ENCODE data around the gene GAGE12J. TPM values are rescaled to one million over a fixed set of nuclear protein-coding genes. Genes with fewer than 3 reads are reported as not detected.

Gene GAGE12J
- total and polyA plus RNA-seq, 2 donors (not counting 3 experiments of a cell fraction or from before 2014, with no cell fraction given), result not detected

DNA sequence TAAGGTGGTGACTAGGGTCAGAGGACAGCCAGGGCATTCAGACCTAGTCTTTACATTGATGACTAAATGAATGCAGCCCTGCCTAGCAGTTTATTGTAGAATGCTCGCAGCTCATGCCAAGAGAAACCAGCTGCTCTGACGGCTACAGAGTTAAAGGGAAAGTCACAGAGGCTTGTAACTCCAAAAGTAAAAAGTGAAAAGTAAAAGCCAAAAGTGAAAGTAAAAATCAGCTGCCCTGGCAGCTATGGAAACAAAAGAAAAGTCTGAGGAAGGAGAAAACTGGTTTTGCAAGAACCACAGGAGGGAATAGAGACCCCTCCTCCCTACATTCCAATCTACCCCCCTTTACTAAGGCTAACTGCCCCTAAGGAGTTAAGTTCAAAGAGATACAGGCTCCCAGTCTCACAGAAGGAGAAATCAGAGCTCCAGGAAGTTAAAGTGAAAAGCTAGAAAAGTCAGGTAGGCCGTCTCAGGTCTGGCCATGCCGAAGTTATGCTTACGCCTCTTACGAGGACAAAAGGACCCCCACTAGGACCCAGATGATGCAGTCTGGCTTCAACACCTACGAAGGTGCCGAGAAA lies 12.3 kb upstream of the GAGE12J start:
- peak; percentile 10 for DNase-seq (ENCODE audit: low read depth, low spot score)
- Histone ChIP-seq H3K4me2 (ENCODE audit: insufficient read depth, low read length) (peak overlapping the region; percentile 72), H3K36me3 (ENCODE audit: control insufficient read depth in 2 of 2, extremely low read depth in 1 of 2, insufficient read depth in 2 of 2, low read length in 2 of 2) (no peaks in the 10 kb centered on the region), H3K4me1 (ENCODE audit: control insufficient read depth, extremely low read depth, insufficient read depth, low read length) (no peaks in the 10 kb centered on the region), H3K79me2 (ENCODE audit: control insufficient read depth, insufficient read depth, low read length) (no peaks in the 10 kb centered on the region), H3K9me1 (replicated peaks; ENCODE audit: control insufficient read depth, extremely low read depth, insufficient read depth, low read length) (no peaks in the 10 kb centered on the region), H3K9ac (replicated peaks; ENCODE audit: extremely low read depth, insufficient read depth, low read length) (peak overlapping the region; percentile 9), H3K27me3 (ENCODE audit: control insufficient read depth in 2 of 2, insufficient read depth in 2 of 2, low read length in 2 of 2) (no peaks in the 10 kb centered on the region), H3K9me3 (replicated peaks; ENCODE audit: control insufficient read depth, insufficient read depth, low read length) (no peaks in the 10 kb centered on the region), H3K4me3 (replicated peaks in 1 of 3; ENCODE audit: insufficient read depth in 1 of 3, low read depth in 1 of 3, low read length in 3 of 3) (peak overlapping the region in 2 of 3 experiments; percentile 5 to 36), H2AFZ (ENCODE audit: low read depth, low read length) (peak overlapping the region; percentile 83), H3K27ac (ENCODE audit: insufficient read depth, low read depth, low read length) (no peak overlapping the region), H4K20me1 (replicated peaks; ENCODE audit: control insufficient read depth, extremely low read depth, insufficient read depth, low read length) (no peaks in the 10 kb centered on the region)
- CTCF ChIA-PET, result no interaction called here
- no TSS peak for BruUV-seq (replicated peaks)
- dilution Hi-C loops (cut with MboI; ENCODE audit: extremely low pct_ligation_motif_present, low sequenced_read_pairs) (no loop called here), intact Hi-C loops (cut with micrococcal nuclease) (no loop called here)
- TF ChIP-seq EZH2 (IDR thresholded peaks at IDR 0.05; ENCODE audit: borderline replicate concordance, low read depth, low read length, severe bottlenecking) (no peak), MYC (IDR thresholded peaks at IDR 0.05; ENCODE audit: low read depth, low read length) (no peak), GATA2 (IDR thresholded peaks at IDR 0.05; ENCODE audit: insufficient read depth, insufficient read length, low read depth, low read length) (no peak), POLR2AphosphoS5 (IDR thresholded peaks at IDR 0.05; ENCODE audit: insufficient read depth, low read depth, low read length) (no peak), FOS (IDR thresholded peaks at IDR 0.05; ENCODE audit: borderline replicate concordance, insufficient read depth, low read length) (no peak), POLR2A (IDR thresholded peaks at IDR 0.05; ENCODE audit: low read depth, low read length) (no peak)
- TF ChIP-seq, protein P1, sequence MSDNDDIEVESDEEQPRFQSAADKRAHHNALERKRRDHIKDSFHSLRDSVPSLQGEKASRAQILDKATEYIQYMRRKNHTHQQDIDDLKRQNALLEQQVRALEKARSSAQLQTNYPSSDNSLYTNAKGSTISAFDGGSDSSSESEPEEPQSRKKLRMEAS (IDR thresholded peaks at IDR 0.05; ENCODE audit: insufficient read depth, insufficient read length), result no peak
- TF ChIP-seq, protein P2, sequence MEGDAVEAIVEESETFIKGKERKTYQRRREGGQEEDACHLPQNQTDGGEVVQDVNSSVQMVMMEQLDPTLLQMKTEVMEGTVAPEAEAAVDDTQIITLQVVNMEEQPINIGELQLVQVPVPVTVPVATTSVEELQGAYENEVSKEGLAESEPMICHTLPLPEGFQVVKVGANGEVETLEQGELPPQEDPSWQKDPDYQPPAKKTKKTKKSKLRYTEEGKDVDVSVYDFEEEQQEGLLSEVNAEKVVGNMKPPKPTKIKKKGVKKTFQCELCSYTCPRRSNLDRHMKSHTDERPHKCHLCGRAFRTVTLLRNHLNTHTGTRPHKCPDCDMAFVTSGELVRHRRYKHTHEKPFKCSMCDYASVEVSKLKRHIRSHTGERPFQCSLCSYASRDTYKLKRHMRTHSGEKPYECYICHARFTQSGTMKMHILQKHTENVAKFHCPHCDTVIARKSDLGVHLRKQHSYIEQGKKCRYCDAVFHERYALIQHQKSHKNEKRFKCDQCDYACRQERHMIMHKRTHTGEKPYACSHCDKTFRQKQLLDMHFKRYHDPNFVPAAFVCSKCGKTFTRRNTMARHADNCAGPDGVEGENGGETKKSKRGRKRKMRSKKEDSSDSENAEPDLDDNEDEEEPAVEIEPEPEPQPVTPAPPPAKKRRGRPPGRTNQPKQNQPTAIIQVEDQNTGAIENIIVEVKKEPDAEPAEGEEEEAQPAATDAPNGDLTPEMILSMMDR (IDR thresholded peaks at IDR 0.05; ENCODE audit: extremely low read depth in 1 of 2, insufficient read depth in 1 of 2, low read depth in 1 of 2, low read length in 2 of 2), result no peak
- POLR2A ChIA-PET, result no interaction called here
- no peak for FAIRE-seq

All from endothelial cell of umbilical vein (primary cell).